Activated CD4-positive, alpha-beta T cell treated with anti-CD3 and anti-CD28 coated beads, Interleukin-2, amount 50 U/mL, for 4 hours (primary cell): Measurements from ENCODE around the gene USP19.

Experiments
- DNase-seq, 2 experiments: peaks; one replicate each; pipeline ENCODE4 v3.0.0-alpha.2; 2020

USP19 gene, protein sequence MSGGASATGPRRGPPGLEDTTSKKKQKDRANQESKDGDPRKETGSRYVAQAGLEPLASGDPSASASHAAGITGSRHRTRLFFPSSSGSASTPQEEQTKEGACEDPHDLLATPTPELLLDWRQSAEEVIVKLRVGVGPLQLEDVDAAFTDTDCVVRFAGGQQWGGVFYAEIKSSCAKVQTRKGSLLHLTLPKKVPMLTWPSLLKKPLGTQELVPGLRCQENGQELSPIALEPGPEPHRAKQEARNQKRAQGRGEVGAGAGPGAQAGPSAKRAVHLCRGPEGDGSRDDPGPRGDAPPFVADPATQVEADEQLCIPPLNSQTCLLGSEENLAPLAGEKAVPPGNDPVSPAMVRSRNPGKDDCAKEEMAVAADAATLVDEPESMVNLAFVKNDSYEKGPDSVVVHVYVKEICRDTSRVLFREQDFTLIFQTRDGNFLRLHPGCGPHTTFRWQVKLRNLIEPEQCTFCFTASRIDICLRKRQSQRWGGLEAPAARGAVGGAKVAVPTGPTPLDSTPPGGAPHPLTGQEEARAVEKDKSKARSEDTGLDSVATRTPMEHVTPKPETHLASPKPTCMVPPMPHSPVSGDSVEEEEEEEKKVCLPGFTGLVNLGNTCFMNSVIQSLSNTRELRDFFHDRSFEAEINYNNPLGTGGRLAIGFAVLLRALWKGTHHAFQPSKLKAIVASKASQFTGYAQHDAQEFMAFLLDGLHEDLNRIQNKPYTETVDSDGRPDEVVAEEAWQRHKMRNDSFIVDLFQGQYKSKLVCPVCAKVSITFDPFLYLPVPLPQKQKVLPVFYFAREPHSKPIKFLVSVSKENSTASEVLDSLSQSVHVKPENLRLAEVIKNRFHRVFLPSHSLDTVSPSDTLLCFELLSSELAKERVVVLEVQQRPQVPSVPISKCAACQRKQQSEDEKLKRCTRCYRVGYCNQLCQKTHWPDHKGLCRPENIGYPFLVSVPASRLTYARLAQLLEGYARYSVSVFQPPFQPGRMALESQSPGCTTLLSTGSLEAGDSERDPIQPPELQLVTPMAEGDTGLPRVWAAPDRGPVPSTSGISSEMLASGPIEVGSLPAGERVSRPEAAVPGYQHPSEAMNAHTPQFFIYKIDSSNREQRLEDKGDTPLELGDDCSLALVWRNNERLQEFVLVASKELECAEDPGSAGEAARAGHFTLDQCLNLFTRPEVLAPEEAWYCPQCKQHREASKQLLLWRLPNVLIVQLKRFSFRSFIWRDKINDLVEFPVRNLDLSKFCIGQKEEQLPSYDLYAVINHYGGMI (N-terminal part only)

DNA sequence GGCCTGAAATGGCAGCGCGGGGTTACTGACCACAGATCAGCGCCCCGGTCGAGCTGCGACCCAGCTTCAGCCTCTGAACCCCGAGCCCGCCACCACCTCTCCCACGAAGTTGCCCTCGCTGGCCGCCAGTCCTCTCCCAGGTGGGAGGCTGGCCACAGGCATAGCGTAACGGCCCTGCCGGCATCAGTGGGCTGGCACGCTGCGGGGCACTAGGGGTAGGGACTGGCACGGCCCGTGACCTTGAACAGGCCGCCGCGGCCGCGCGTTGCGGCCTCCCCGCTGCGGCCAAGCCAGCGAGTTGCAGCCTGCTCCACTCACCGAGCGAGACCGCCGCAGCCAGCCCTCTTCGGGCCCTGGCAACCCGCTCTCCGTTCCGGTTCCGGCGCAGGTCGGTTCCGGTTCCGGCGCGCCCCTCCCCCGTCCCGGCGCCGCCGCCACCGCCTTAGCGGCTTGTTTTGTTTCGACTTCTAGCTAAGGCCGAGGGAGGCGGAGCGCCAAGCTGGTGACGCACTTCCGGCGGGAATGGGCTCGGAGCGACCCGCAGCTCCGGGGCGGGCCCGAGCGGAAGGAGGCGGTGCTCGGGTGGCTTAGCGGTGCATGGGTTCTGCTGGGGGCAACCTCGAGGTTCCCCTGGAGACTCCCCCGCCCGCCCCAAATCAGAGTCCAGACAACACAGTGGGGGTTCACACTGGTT, at the start of gene USP19:
USP19 (minus strand) TSS at position 386 of the 694 bp plus-strand sequence. CDS start 1,678 bp downstream, outside the sequence.
- DNase-seq: peak; percentile 91

GRCh38 chr3:49166752-49167556, 46.3 kb upstream of the USP19 start:
- no peak for DNase-seq

DNA sequence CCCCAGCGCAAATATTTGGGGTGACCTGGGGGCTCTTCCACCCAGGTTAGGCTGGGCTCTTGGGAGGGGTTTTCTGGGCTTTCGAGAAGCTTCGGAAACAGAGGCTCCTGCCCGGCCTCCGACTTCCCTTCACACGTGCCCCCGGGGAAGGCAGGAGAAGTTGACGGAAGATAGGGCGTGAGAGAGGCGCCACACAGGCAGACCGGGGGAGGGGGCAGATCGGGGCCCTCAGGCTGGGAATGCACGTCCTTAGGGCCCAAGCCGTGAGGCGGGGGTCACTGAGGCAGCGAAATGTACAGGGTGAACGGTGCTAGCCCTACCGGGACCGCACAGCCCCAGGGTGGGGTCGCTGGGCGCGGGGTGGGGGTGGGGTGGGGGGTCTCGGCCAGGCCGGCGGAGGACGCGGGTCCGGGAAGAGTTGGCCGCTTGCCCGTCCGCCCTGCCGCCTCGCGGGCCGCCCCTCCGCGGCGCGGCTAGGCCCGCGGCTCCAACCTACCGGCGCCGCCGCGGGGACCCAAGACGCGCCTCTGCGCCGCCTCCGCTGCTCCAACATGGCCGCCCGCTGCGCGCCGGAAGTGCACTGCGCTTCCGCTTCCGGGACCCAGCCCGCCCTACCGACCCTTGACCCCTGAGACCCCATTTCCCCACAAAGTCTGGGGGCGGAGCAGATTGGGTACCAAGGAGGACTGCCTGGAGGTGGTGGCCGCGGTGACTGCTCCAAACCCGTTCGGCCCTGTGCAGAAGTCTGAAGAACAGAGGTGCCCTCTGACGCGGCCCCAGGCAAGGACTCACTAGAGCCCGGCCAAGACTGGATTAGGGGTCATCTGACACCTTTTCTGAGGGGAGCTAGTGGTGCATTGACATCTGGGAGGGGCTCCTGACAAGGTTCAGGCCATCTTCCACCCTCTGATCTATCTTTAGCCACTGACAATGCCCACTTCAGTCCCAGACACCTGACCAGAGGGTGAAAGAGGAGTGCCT, 45.4 kb upstream of the USP19 start, which contains the start of gene CCDC71:
CCDC71 (minus strand) TSS at position 561 of the 981 bp plus-strand sequence. CDS start 2,123 bp downstream, outside the sequence.
- DNase-seq: peak; percentile 68 to 69

GRCh38 chr3:49164983-49165720, 44.5 kb upstream of the USP19 start:
- no peak for DNase-seq

- no peak for DNase-seq
These were observed 43.0 kb upstream of the USP19 start for GRCh38 chr3:49163609-49164008.

- no peak for DNase-seq
These were observed 42.3 kb upstream of the USP19 start for GRCh38 chr3:49162751-49163419.

GRCh38 chr3:49161808-49162530, 41.3 kb upstream of the USP19 start:
- DNase-seq: no peak

DNA sequence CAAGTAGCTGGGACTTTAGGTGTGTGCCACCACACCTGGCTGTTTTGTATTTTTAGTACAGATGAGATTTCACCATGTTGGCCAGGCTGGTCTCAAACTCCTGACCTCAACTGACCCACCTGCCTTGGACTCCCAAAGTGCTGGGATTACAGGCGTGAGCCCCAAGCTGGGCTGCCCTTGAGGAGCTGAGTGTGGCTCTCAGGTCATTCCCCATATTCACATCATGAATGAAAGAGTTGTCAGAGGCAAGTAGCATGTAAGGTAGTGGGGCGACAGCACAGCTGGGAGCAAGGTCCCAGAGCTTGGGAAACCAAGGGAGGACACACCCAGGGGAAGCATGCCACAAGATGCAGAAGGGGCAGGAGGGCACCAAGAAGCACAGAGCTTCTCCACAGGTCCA, 40.6 kb upstream of the USP19 start:
- no peak for DNase-seq

GRCh38 chr3:49158792-49159191, 38.2 kb upstream of the USP19 start:
- DNase-seq: no peak

DNA sequence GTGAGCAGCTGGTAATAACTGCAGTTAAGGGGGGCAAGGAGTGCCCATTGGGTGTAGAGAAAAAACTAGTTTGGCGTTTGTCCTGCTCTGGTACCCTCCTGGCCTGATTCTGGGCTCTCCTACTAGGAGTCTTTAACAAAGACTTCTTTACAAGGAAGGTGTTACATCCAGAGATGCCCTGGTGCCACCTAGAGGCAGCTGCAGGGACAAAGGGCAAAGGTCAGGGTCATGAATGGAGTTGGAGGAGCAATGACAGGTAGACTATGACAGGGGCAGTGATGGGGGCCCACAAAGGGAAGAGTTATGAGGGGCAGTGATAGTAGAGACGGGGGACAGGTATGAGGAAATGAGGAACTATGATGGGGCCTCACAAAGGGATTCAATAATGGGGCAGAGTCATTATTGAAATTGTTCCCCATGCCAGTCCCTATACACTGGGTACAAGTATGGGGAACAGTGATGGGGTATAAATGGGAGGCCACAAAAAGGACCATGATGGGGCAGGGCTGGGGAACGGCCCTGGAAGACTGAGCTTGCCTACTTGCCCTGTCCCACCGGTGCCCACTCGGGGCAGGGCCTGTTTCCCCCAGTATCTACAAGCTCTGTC, 37.6 kb upstream of the USP19 start:
- peak; percentile 62 for DNase-seq

- no peak for DNase-seq
These were observed 36.7 kb upstream of the USP19 start for GRCh38 chr3:49157289-49157688.

DNA sequence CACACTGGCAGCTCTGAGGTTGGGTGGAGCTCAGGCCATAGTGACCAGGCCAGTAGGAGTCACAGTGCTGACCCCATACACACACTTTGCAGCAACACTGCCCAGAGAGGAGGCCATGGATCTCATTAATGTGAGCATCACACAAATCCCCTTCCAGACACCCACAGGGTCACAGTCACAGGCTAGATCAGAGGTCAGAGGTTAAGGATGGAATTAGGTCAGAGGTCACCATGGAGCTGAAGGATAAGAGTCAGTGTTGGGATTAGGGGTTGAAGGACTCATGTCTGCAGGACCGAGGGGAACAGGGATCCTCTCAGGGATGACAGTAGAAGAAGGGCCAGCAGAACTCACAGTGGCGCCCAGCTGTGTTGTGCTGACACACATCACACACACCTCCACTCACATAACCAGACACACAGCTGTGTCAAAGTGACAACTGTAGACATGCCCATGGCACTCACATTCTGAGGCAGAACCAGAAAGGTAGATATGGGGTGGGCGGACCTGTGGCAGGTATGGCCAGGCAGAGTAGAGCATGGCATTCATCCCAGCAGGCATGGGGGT, 32.8 kb upstream of the USP19 start:
- no peak for DNase-seq

GRCh38 chr3:49151610-49152009, 31.0 kb upstream of the USP19 start:
- no peak for DNase-seq

DNA sequence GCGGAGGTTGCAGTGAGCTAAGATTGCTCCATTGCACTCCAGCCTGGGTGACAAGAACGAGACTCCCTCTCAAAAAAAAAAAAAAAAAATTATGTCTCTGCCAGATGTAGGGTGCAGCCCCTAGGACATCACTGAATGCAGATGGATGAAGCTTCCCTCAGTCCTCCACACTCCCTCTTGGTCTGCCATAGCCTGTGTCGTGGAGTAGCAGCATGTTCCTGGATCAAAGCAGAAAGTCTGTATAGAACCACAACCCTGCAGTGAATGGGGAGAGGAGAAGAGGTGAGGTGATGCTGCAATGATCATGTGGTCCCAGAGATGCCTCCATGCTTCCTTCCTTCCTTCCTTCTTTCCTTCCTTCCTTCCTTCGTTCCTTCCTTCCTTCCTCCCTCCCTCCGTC, 27.5 kb upstream of the USP19 start:
- DNase-seq: no peak

DNA sequence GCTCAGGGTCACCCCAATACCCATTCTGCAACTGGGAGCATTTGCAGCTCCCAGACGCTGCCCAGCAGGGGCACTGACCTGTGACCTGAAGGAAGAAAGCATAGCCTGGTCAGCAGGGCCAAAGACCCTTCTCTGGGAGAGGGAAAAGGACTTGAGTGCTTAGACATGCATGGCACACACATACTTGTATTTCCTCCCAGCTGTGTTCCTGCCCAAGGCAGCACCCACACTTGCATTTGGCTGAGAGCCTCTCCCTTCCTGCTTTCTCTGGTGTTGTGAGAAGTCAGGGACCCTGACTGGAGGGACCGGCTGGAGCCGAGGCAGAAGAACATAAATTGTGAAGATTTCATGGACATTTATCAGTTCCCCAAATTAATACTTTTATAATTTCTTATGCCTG, 19.5 kb upstream of the USP19 start:
- DNase-seq: no peak

- DNase-seq: no peak
These were observed 14.9 kb upstream of the USP19 start for GRCh38 chr3:49135499-49135898.
